ENCODE data around the gene SNX25.

GRCh38 chr4:185276036-185276435 lies 66.6 kb downstream of the SNX25 start:
- TF ChIP-seq POLR2A (IDR thresholded peaks at IDR 0.05) (no peak), CTCF (IDR thresholded peaks at IDR 0.05) (no peak)

All from Peyer's patch (tissue), 4 donors.